Loucy (cell line): ENCODE measurements around the gene MAPK7.

Experiments
- EZH2phosphoT487 ChIP-seq: fragments of 200-600 bp; IDR thresholded peaks from 2 replicates; pipeline ENCODE4 v1.6.1; 2018; ENCODE audit warnings: antibody characterized with exemption, mild to moderate bottlenecking, moderate library complexity, borderline replicate concordance
- TF ChIP-seq, protein P1 (sequence below): fragments of 200-600 bp; sonication (generic); conservative IDR thresholded peaks from 2 replicates; pipeline ENCODE4 v1.5.1; 2014; ENCODE audit warnings: mild to moderate bottlenecking, antibody characterized with exemption, low read length

DNA sequence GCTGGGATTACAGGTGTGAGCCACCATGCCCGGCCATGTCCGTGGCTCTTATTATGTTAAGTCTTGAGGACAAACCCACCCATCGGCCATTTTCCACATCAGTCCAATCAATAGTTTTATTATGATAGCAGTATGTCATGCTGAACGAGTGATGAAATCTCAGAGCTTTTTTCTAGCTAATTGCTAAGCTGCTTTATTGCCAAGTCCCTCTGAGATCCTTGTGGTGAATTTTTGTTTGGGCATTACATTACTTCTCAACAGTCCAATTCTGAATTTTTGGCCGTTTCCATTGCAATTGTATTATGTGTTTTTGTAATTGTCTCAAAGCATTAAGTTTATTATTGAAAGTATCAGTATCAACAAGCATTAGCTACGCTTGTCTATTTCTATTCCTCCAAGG, 43.6 kb downstream of the MAPK7 start:
- TF ChIP-seq, protein P1, sequence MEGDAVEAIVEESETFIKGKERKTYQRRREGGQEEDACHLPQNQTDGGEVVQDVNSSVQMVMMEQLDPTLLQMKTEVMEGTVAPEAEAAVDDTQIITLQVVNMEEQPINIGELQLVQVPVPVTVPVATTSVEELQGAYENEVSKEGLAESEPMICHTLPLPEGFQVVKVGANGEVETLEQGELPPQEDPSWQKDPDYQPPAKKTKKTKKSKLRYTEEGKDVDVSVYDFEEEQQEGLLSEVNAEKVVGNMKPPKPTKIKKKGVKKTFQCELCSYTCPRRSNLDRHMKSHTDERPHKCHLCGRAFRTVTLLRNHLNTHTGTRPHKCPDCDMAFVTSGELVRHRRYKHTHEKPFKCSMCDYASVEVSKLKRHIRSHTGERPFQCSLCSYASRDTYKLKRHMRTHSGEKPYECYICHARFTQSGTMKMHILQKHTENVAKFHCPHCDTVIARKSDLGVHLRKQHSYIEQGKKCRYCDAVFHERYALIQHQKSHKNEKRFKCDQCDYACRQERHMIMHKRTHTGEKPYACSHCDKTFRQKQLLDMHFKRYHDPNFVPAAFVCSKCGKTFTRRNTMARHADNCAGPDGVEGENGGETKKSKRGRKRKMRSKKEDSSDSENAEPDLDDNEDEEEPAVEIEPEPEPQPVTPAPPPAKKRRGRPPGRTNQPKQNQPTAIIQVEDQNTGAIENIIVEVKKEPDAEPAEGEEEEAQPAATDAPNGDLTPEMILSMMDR = no peak
- no peak for TF ChIP-seq EZH2phosphoT487
